ENCODE measurements around the gene PTPRM.

GRCh38 chr18:7593218-7593819 is 26.2 kb downstream of the PTPRM start:
- TF ChIP-seq POLR2A (IDR thresholded peaks at IDR 0.05; ENCODE audit: low read depth, low read length) (no peak), RAD21 (IDR thresholded peaks at IDR 0.05; ENCODE audit: low read length) (no peak), BHLHE40 (IDR thresholded peaks at IDR 0.05; ENCODE audit: low read depth, low read length) (no peak), MXI1 (IDR thresholded peaks at IDR 0.05; ENCODE audit: borderline replicate concordance, low read depth, low read length) (no peak), NFE2L2 (IDR thresholded peaks at IDR 0.05; ENCODE audit: low read depth, low read length) (no peak), SMC3 (IDR thresholded peaks at IDR 0.05; ENCODE audit: low read depth, low read length) (no peak), RFX5 (IDR thresholded peaks at IDR 0.05; ENCODE audit: low read depth, low read length) (no peak), MAFK (IDR thresholded peaks at IDR 0.05; ENCODE audit: low read depth, low read length) (no peak), RCOR1 (IDR thresholded peaks at IDR 0.05; ENCODE audit: insufficient replicate concordance, low read length) (no peak)
- TF ChIP-seq, protein P1, sequence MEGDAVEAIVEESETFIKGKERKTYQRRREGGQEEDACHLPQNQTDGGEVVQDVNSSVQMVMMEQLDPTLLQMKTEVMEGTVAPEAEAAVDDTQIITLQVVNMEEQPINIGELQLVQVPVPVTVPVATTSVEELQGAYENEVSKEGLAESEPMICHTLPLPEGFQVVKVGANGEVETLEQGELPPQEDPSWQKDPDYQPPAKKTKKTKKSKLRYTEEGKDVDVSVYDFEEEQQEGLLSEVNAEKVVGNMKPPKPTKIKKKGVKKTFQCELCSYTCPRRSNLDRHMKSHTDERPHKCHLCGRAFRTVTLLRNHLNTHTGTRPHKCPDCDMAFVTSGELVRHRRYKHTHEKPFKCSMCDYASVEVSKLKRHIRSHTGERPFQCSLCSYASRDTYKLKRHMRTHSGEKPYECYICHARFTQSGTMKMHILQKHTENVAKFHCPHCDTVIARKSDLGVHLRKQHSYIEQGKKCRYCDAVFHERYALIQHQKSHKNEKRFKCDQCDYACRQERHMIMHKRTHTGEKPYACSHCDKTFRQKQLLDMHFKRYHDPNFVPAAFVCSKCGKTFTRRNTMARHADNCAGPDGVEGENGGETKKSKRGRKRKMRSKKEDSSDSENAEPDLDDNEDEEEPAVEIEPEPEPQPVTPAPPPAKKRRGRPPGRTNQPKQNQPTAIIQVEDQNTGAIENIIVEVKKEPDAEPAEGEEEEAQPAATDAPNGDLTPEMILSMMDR (conservative IDR thresholded peaks at IDR 0.05; ENCODE audit: low read depth, low read length): no peak
- TF ChIP-seq, protein P2, sequence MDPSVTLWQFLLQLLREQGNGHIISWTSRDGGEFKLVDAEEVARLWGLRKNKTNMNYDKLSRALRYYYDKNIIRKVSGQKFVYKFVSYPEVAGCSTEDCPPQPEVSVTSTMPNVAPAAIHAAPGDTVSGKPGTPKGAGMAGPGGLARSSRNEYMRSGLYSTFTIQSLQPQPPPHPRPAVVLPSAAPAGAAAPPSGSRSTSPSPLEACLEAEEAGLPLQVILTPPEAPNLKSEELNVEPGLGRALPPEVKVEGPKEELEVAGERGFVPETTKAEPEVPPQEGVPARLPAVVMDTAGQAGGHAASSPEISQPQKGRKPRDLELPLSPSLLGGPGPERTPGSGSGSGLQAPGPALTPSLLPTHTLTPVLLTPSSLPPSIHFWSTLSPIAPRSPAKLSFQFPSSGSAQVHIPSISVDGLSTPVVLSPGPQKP (IDR thresholded peaks at IDR 0.05; ENCODE audit: borderline replicate concordance, low read depth, low read length): no peak
- TF ChIP-seq, protein P3, sequence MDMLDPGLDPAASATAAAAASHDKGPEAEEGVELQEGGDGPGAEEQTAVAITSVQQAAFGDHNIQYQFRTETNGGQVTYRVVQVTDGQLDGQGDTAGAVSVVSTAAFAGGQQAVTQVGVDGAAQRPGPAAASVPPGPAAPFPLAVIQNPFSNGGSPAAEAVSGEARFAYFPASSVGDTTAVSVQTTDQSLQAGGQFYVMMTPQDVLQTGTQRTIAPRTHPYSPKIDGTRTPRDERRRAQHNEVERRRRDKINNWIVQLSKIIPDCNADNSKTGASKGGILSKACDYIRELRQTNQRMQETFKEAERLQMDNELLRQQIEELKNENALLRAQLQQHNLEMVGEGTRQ (IDR thresholded peaks at IDR 0.05; ENCODE audit: low read depth, low read length): no peak
